ENCODE data around the gene MTRFR.
A peak's percentile ranks its signal among the peaks of the same experiment; 100 is the strongest.
"Not testable (repeated sequence)": the region's sequence is repeated elsewhere in the genome, so short reads cannot be mapped to it uniquely, and the experiment has no call there.

The MTRFR gene

GRCh38 chr12:123232807-123233504 lies at the start of gene MTRFR, which contains the start of gene MPHOSPH9:
Gene MTRFR, plus strand, starts transcription at chr12:123233436. Its CDS starts 20,239 bp downstream, at chr12:123253675.
Gene MPHOSPH9, minus strand, starts transcription at chr12:123233141. Its CDS starts 2,777 bp downstream, at chr12:123230364.
- peaks cover 21% of the 10 kb centered on the region for H3K4me1 ChIP-seq (ENCODE audit: control insufficient read depth, insufficient read depth, low read length, unreplicated experiment)
- H3K4me3 ChIP-seq (ENCODE audit: low read depth, low read length), result peak within 1 kb of the TSS; percentile 91
- peak within 1 kb of the TSS; percentile 90 for H2AFZ ChIP-seq (ENCODE audit: low read length, unreplicated experiment)
- H3K36me3 ChIP-seq (ENCODE audit: insufficient read depth, low read length), result no peaks in the 10 kb centered on the region
- H3K79me2 ChIP-seq (ENCODE audit: control insufficient read depth, insufficient read depth, low read length, unreplicated experiment), result peaks cover 55% of the 10 kb centered on the region
- peak within 1 kb of the TSS; percentile 59 for H3K27ac ChIP-seq (ENCODE audit: low read depth, low read length)
- no peaks in the 10 kb centered on the region for H3K27me3 ChIP-seq (ENCODE audit: insufficient read depth, low read length)

- Histone ChIP-seq H3K4me1 (ENCODE audit: control insufficient read depth, insufficient read depth, low read length, unreplicated experiment) (no peaks in the 10 kb centered on the region), H3K79me2 (ENCODE audit: control insufficient read depth, insufficient read depth, low read length, unreplicated experiment) (no peaks in the 10 kb centered on the region), H3K36me3 (ENCODE audit: insufficient read depth, low read length) (peaks cover 2% of the 10 kb centered on the region; the same call in 1 of the 2 replicates), H2AFZ (ENCODE audit: low read length, unreplicated experiment) (no peak overlapping the region), H3K27me3 (ENCODE audit: insufficient read depth, low read length) (no peaks in the 10 kb centered on the region), H3K4me3 (ENCODE audit: low read depth, low read length) (no peak overlapping the region), H3K27ac (ENCODE audit: low read depth, low read length) (no peak overlapping the region)
Measured at GRCh38 chr12:123187637-123188036, 45.6 kb upstream of the MTRFR start.

DNA sequence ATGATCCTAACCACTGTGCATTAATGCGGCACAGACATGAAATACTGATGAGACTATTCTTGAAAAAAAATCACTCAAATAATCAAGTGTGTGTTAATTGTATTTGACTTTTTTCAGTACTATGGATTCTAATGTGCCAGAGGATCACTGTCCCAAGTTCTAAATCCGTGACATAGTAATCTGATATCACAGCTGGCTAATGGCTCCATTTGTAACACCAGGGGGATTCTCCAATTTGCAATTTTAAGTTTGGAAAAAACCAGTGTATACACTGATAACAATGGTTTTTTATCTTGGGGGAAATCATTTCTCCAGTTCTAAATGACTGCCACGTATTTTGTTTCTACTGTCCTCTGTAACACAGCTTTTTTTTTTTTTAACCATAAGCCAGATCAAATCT lies 33.3 kb upstream of the MTRFR start:
- no peaks in the 10 kb centered on the region for H3K79me2 ChIP-seq (ENCODE audit: control insufficient read depth, insufficient read depth, low read length, unreplicated experiment)
- no peak overlapping the region for H3K4me3 ChIP-seq (ENCODE audit: low read depth, low read length)
- H3K27me3 ChIP-seq (ENCODE audit: insufficient read depth, low read length), result no peaks in the 10 kb centered on the region
- no peak overlapping the region for H2AFZ ChIP-seq (ENCODE audit: low read length, unreplicated experiment)
- H3K4me1 ChIP-seq (ENCODE audit: control insufficient read depth, insufficient read depth, low read length, unreplicated experiment), result no peaks in the 10 kb centered on the region
- no peak overlapping the region for H3K27ac ChIP-seq (ENCODE audit: low read depth, low read length)
- peaks cover 5% of the 10 kb centered on the region for H3K36me3 ChIP-seq (ENCODE audit: insufficient read depth, low read length)

DNA sequence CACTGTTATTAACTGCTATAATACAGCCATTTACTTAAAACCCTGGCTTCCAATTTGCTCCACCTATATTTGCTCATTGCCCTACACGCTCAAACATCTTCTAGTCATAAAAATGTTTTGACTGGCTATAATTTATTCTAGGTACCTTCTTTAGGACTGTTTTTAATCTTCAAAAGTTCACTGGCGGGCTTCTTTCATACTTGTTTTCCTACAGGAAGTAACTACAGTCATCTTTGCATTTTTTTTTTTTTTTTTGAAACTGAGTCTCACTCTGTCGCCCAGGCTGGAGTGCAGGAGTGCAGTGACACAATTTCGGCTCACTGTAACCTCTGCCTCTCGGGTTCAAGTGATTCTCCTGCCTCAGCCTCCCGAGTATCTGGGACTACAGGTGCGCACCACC lies 32.8 kb upstream of the MTRFR start:
- Histone ChIP-seq H3K27me3 (ENCODE audit: insufficient read depth, low read length) (no peaks in the 10 kb centered on the region), H3K4me1 (ENCODE audit: control insufficient read depth, insufficient read depth, low read length, unreplicated experiment) (no peaks in the 10 kb centered on the region), H3K79me2 (ENCODE audit: control insufficient read depth, insufficient read depth, low read length, unreplicated experiment) (no peaks in the 10 kb centered on the region), H3K4me3 (ENCODE audit: low read depth, low read length) (no peak overlapping the region), H2AFZ (ENCODE audit: low read length, unreplicated experiment) (no peak overlapping the region), H3K27ac (ENCODE audit: low read depth, low read length) (no peak overlapping the region), H3K36me3 (ENCODE audit: insufficient read depth, low read length) (peaks cover 5% of the 10 kb centered on the region)

DNA sequence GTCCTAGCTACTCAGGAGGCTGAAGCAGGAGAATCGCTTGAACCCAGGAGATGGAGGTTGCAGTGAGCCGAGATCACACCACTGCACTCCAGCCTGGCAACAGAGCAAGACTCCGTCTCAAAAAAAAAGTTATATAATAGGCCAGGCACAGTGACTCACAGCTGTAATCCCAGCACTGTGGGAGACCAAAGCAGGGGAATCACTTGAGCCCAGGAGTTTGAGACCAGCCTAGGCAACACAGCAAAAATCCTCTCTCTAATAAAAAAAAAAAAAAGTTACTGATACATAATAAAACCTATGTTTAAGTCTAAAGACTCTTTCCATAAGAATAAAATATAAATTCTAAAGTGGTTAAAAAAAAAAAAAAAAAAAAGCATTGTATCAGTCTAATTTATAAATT lies 26.4 kb upstream of the MTRFR start:
- H2AFZ ChIP-seq (ENCODE audit: low read length, unreplicated experiment); H3K27me3 ChIP-seq (ENCODE audit: insufficient read depth, low read length); H3K79me2 ChIP-seq (ENCODE audit: control insufficient read depth, insufficient read depth, low read length, unreplicated experiment); H3K4me3 ChIP-seq (ENCODE audit: low read depth, low read length); H3K27ac ChIP-seq (ENCODE audit: low read depth, low read length); H3K4me1 ChIP-seq (ENCODE audit: control insufficient read depth, insufficient read depth, low read length, unreplicated experiment); H3K36me3 ChIP-seq (ENCODE audit: insufficient read depth, low read length): not testable (repeated sequence)

DNA sequence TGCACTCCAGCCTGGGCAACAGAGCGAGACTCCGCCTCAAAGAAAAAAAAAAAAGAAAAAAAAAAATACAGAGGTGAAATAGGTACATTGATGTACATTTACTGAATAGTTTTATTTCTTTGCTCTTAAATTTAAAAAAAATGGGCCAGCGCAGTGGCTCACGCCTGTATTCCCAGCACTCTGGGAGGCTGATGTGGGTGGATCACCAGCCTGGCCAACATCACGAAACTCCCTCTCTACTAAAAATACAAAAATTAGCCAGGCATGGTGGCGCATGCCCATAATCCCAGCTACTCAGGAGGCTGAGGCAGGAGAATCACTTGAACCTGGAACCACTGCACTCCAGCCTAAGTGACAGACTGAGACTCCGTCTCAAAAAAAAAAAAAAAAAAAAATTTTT lies 25.4 kb upstream of the MTRFR start:
- H3K27ac ChIP-seq (ENCODE audit: low read depth, low read length); H2AFZ ChIP-seq (ENCODE audit: low read length, unreplicated experiment); H3K4me3 ChIP-seq (ENCODE audit: low read depth, low read length); H3K36me3 ChIP-seq (ENCODE audit: insufficient read depth, low read length); H3K79me2 ChIP-seq (ENCODE audit: control insufficient read depth, insufficient read depth, low read length, unreplicated experiment); H3K27me3 ChIP-seq (ENCODE audit: insufficient read depth, low read length); H3K4me1 ChIP-seq (ENCODE audit: control insufficient read depth, insufficient read depth, low read length, unreplicated experiment): not testable (repeated sequence)

- Histone ChIP-seq H3K36me3 (ENCODE audit: insufficient read depth, low read length) (no peaks in the 10 kb centered on the region; the same call in 1 of the 2 replicates), H3K79me2 (ENCODE audit: control insufficient read depth, insufficient read depth, low read length, unreplicated experiment) (peaks cover 10% of the 10 kb centered on the region), H3K27ac (ENCODE audit: low read depth, low read length) (no peak overlapping the region)
Measured at GRCh38 chr12:123223241-123223668, 10.0 kb upstream of the MTRFR start.

DNA sequence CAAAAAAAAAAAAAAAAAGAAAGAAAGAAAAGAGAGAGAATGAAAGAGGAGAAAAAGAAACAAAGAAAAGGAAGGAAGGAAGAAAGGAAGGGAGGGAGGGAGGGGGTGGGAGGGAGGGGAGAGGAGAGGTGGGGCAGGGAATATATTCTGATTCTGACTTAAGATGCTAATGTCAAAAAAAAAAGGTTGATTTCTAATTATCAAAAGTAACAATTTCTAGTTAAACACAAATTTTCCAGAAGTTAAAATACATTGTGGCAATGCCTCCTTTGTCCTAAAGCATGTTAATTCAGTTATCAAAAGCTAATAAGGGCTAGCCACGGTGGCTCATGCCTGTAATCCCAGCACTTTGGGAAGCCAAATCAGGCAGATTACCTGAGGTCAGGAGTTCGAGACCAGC lies 7.8 kb upstream of the MTRFR start:
- Histone ChIP-seq H3K27ac (ENCODE audit: low read depth, low read length) (no peak overlapping the region), H3K36me3 (ENCODE audit: insufficient read depth, low read length) (no peaks in the 10 kb centered on the region; the same call in 1 of the 2 replicates), H3K27me3 (ENCODE audit: insufficient read depth, low read length) (no peaks in the 10 kb centered on the region), H3K4me3 (ENCODE audit: low read depth, low read length) (no peak overlapping the region), H3K4me1 (ENCODE audit: control insufficient read depth, insufficient read depth, low read length, unreplicated experiment) (peaks cover 10% of the 10 kb centered on the region), H3K79me2 (ENCODE audit: control insufficient read depth, insufficient read depth, low read length, unreplicated experiment) (peaks cover 20% of the 10 kb centered on the region), H2AFZ (ENCODE audit: low read length, unreplicated experiment) (no peak overlapping the region)

More at GRCh38 chr12:123223241-123223668, 10.0 kb upstream of the MTRFR start:
- H3K27me3 ChIP-seq (ENCODE audit: insufficient read depth, low read length), result no peaks in the 10 kb centered on the region
- no peak overlapping the region for H3K4me3 ChIP-seq (ENCODE audit: low read depth, low read length)
- H2AFZ ChIP-seq (ENCODE audit: low read length, unreplicated experiment), result no peak overlapping the region
- no peaks in the 10 kb centered on the region for H3K4me1 ChIP-seq (ENCODE audit: control insufficient read depth, insufficient read depth, low read length, unreplicated experiment)

DNA sequence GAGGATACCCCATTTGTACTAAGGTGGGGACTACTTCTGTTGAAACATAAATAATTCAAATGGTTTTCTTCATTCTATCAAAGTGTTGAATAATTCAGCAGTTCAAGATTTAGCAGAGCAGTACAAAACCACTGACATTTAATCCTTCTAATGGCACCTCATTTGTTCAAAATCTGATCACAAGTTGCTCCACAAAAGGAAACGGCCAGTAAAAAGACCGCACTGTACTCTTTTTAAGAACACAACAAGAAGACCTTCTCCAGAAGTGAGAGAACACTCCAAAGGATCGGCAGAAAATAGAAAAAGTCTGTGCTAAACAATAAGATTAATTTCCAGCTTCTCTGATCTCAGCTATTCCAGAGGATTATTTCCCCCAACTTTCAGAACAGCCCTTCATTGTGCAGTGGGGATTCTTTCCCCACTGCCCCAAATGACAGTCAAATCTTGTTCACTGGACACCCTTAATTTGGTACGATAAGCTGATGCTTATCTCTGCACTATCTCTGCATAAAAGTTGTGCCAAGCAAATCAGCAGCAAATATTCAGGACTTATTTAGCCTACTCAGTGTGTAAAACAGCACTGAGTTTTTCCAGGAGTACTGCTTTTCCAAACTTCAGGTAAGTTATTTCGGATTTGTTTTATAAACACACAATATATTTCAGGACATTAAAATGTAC lies 5.5 kb upstream of the MTRFR start:
- Histone ChIP-seq H3K36me3 (ENCODE audit: insufficient read depth, low read length) (no peaks in the 10 kb centered on the region; the same call in 1 of the 2 replicates), H3K27ac (ENCODE audit: low read depth, low read length) (no peak overlapping the region), H2AFZ (ENCODE audit: low read length, unreplicated experiment) (no peak overlapping the region), H3K4me3 (ENCODE audit: low read depth, low read length) (no peak overlapping the region), H3K27me3 (ENCODE audit: insufficient read depth, low read length) (no peaks in the 10 kb centered on the region), H3K79me2 (ENCODE audit: control insufficient read depth, insufficient read depth, low read length, unreplicated experiment) (peaks cover 37% of the 10 kb centered on the region), H3K4me1 (ENCODE audit: control insufficient read depth, insufficient read depth, low read length, unreplicated experiment) (peaks cover 14% of the 10 kb centered on the region)

DNA sequence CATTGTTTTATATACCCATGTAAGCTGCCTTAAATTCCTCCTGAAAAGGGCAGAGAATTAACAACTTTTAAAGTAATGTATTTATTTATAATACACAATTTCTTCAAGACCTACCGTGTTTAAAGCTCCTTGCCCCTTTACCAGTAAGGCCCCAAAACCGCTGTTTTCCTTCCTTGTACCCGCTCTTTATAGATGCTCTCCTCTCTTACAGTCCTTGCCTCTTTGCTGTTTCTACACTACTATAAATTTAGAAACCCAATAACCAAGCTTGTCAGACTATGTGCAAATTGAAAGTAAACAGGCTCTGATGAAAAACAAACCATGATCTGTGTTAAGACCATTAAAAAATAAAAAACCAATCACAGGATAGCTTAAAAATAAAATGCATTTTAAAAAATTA lies 4.2 kb upstream of the MTRFR start:
- H3K27me3 ChIP-seq (ENCODE audit: insufficient read depth, low read length), result no peaks in the 10 kb centered on the region
- H3K36me3 ChIP-seq (ENCODE audit: insufficient read depth, low read length), result no peaks in the 10 kb centered on the region
- H3K27ac ChIP-seq (ENCODE audit: low read depth, low read length), result no peak overlapping the region
- H3K79me2 ChIP-seq (ENCODE audit: control insufficient read depth, insufficient read depth, low read length, unreplicated experiment), result peaks cover 45% of the 10 kb centered on the region
- peak overlapping the region; percentile 33 for H3K4me3 ChIP-seq (ENCODE audit: low read depth, low read length)
- peaks cover 14% of the 10 kb centered on the region for H3K4me1 ChIP-seq (ENCODE audit: control insufficient read depth, insufficient read depth, low read length, unreplicated experiment)
- H2AFZ ChIP-seq (ENCODE audit: low read length, unreplicated experiment), result no peak overlapping the region

DNA sequence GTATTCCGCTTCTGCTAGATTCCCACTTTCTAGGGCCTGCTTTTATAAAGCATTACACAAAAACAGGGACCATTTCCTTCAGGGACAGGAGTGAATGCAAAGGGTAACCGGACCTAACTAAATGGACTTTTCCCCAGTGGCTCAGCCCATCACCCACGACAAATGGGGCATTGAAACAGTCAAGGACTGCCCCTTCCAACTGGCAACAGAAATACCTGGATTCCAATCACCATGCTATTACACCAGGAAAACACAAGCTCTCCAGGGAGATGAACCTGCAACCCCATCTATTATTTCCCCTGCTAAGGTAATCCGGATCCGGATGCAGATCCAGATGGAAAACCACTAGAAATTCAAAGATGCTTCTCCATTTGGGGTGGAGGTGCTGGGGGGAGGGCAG lies 1.3 kb upstream of the MTRFR start:
- Histone ChIP-seq H2AFZ (ENCODE audit: low read length, unreplicated experiment) (peak overlapping the region; percentile 90), H3K4me3 (ENCODE audit: low read depth, low read length) (peak overlapping the region; percentile 91), H3K36me3 (ENCODE audit: insufficient read depth, low read length) (no peaks in the 10 kb centered on the region), H3K27me3 (ENCODE audit: insufficient read depth, low read length) (no peaks in the 10 kb centered on the region), H3K4me1 (ENCODE audit: control insufficient read depth, insufficient read depth, low read length, unreplicated experiment) (peaks cover 21% of the 10 kb centered on the region), H3K79me2 (ENCODE audit: control insufficient read depth, insufficient read depth, low read length, unreplicated experiment) (peaks cover 58% of the 10 kb centered on the region), H3K27ac (ENCODE audit: low read depth, low read length) (no peak overlapping the region)
